ENCODE results near the gene UBAP1.
"Not testable (repeated sequence)": the region's sequence is repeated elsewhere in the genome, so short reads cannot be mapped to it uniquely, and the experiment has no call there.

UBAP1 gene

DNA sequence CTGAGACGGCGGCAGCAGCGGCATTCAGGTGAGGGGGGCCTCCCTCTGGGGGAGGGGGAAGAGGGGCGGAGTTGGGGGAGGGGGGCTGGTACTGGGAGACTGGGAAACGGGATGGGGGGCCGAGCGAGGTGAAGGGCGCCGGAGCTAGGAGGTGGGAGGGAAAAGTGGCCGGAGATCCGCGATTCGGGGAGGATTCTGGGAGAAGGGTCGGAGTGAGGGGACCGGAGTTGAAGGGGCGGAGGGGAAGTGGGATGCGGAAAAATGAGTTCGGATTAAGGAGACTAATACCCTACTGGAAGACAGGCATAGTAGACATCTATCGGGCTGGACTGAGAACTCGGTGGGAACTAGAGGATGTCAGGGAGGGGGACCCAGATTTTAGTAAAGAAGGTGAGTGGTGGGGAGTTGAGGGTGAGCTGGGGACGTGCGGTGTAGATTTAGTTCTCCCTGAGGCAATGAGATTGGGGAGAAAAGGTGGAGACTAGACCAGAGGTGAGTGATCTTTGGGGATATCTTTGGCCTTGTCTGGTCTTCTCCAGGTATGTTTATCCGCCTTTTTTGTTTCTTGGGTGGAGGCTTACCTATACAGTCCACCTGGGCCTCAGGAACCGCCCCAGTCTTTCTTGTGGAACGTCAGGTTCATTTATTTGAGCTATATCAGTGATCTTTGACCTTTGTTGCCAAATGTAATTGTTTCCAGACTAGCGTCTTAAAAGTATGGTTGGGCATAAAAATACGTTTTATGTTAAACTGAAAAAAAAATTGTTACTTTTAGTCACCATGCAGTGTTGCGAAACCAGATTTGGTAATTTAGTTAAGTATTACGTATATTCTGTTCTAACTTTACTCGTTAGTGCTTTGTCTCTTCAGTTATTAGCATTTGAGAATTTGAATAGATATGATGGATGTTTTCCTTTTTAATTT, 632 bp downstream of the UBAP1 start:
- in situ Hi-C loops (cut with MboI; ENCODE audit: low sequenced_read_pairs) = no loop called here

- in situ Hi-C loops (cut with MboI; ENCODE audit: low sequenced_read_pairs) = no loop called here
These were observed 7.1 kb downstream of the UBAP1 start for GRCh38 chr9:34185778-34186551.

DNA sequence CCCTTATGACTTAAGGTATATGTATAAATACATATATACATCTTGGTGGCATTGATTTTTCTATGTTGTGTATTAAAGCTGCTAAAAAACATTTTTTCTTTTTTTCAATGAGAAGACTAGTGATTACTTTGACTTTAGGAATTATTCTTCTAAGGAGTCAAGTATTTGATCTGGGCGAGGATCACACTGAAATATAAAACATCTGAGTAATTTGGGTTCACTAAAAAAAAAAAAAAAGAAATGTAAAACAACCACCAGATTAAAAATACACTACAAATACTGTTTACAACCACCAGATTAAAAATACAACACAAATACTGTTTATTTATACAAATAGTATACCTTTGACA, 9.0 kb downstream of the UBAP1 start:
- in situ Hi-C loops (cut with MboI; ENCODE audit: low sequenced_read_pairs) = no loop called here

- in situ Hi-C loops (cut with MboI; ENCODE audit: low sequenced_read_pairs) = no loop called here
These were observed 12.4 kb downstream of the UBAP1 start for GRCh38 chr9:34190996-34191892.

DNA sequence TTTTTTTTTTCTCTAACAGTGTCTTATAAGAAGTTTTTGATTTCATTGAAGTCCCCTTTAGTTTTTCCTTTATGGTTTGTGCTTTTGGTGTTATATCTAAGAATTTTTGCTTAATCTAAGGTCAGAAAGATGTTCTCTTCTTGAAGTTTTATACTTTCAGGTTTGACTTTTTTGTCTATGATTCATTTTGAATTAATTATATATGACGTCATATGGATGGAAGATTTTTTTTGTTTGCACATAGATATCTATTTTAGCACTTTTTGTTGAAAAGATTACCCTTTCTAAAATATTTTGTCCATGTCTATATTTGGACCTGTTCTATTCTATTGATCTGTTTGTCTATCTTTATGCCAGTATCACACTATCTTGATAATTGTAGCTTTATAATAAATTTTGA, 16.3 kb downstream of the UBAP1 start:
- in situ Hi-C loops (cut with MboI; ENCODE audit: low sequenced_read_pairs) = no loop called here

DNA sequence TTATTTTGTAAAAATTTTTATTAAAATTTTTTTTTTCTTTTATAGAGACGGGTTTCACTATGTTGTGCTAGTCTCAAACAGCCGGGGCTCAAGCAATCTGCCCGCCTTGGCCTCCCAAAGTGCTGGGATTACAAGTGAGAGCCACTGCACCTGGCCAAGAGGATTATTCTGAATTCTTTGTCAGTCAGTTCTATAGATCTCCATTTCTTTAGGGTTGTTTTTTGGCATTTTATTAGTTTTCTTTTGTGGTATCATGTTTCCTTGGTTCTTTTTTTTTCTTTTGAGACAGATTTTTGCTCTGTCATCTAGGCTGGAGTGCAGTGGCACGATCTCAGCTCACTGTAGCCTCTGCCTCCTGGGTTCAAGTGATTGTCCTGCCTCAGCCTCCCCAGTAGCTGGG, 18.4 kb downstream of the UBAP1 start:
- in situ Hi-C loops (cut with MboI; ENCODE audit: low sequenced_read_pairs) = not testable (repeated sequence)

- in situ Hi-C loops (cut with MboI; ENCODE audit: low sequenced_read_pairs) = no loop called here
These were observed 19.2 kb downstream of the UBAP1 start for GRCh38 chr9:34197756-34198711.

DNA sequence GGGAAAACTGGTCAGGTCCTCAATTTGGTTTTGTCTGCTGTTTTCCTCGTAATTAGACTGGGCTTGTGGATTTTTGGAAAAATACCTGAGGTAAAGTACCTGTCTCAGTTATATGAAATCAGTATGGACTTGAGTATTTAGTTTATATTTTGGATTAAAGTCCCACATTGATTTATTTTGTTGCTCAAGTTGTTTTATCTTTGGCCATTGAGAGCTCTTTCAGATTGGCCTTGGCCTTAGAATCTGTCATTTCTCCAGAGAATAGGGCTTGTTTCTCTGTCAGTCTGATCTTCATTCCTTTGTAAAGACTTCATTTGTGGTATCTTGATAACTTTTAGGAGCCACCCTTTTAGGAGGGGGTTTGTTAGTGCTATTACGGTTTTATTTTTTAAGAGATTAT, 21.2 kb downstream of the UBAP1 start:
- in situ Hi-C loops (cut with MboI; ENCODE audit: low sequenced_read_pairs) = no loop called here

DNA sequence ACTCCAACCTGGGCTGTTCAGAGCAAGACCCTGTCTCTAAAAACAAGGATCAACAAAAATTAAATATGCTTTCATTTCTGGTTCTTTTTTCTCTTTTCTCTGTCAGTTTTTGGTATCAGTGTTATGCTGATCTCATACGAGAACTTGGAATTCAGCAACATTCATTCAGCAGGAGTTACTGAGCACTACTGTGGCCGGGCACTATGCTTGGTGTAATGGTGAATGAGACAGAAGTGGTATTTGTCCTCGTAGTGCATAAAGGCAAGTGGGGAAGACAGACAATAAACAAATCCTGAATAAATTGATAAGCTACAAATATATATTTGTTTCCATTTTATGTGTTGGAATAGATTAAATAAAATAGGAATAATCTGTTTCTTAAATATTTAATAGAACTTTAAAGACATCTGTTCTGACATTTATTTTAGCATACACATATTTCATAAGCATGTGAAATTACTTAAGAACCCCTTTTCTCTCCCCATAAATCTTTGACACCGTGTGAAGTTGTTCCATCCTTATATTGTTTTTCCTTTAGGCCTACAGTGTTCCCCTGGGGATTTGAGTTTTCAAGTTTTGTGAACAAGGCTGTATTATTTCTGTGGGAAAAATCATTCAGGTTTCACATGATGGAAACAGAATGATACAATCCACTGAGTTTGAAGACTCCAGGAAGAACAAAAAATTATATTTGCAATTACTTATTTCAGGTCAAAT, 24.6 kb downstream of the UBAP1 start:
- in situ Hi-C loops (cut with MboI; ENCODE audit: low sequenced_read_pairs) = no loop called here

DNA sequence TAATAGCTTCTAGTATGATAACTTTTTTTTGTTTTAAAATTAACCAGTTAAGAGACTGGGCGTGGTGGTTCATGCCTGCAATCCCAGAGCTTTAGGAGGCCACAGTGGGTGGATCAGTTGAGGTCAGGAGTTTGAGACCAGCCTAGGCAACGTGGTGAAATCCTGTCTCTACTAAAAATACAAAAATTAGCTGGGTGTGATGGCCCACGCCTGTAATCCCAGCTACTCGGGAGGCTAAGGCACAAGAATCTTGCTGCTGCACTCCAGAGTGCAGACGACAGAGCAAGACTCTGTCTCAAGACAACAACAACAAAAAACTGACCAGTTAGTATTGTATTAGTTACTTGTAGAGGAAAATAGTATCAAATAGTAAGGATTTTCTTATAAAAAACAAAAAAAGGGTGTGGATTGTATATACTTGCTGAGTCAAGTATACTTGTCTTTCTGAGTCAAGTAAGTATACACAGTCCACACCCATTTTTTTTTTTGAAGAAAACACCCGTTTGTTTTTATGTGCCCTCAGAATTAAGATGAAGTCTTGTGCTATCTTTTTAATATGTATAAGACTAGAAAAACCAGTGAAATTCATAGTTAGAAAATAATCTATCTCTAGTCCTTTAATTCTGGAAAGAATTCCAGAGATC, 25.3 kb downstream of the UBAP1 start:
- in situ Hi-C loops (cut with MboI; ENCODE audit: low sequenced_read_pairs) = no loop called here

GRCh38 chr9:34205102-34205501, 26.3 kb downstream of the UBAP1 start:
- in situ Hi-C loops (cut with MboI; ENCODE audit: low sequenced_read_pairs) = no loop called here

GRCh38 chr9:34206561-34206960, 27.7 kb downstream of the UBAP1 start:
- in situ Hi-C loops (cut with MboI; ENCODE audit: low sequenced_read_pairs) = no loop called here

DNA sequence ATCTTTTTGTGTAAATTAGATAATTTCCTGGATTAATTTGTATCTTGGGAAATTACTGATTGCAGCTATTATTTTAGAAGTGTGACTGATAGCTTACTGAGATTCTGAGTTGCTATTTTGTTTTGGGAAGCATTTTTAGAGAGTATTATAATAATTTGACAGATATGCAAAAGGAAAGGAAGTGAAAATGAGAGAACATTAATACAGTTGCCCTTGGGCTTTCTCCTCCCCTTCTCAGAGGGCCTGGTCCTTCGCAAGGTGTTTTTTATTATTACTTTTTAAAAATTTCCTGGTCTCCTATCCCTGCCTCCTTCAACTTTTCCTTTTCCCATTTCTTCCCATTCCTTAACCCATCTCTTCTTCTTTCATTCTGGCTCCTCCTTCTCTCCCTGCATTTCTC, 32.6 kb downstream of the UBAP1 start:
- in situ Hi-C loops (cut with MboI; ENCODE audit: low sequenced_read_pairs) = no loop called here

- in situ Hi-C loops (cut with MboI; ENCODE audit: low sequenced_read_pairs) = not testable (repeated sequence)
These were observed 35.6 kb downstream of the UBAP1 start for GRCh38 chr9:34214354-34215000.

DNA sequence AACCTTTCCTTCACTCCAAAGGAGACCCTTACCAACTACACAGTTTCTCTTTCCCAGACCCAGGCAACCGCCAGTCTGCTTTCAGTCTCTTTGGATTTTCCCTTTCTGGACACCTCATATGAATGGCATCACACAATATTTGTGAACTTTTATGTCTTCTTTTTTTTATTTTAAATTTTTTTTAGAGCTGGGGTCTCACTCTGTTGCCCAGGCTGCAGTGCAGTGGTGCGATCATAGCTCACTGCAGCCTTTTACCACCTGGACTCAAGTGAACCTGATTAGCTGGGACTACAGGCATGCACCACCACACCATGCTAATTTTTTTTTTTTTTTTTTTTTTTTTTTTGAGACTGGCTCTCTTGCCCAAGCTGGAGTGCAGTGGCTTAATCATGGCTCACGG, 37.5 kb downstream of the UBAP1 start:
- in situ Hi-C loops (cut with MboI; ENCODE audit: low sequenced_read_pairs) = no loop called here

DNA sequence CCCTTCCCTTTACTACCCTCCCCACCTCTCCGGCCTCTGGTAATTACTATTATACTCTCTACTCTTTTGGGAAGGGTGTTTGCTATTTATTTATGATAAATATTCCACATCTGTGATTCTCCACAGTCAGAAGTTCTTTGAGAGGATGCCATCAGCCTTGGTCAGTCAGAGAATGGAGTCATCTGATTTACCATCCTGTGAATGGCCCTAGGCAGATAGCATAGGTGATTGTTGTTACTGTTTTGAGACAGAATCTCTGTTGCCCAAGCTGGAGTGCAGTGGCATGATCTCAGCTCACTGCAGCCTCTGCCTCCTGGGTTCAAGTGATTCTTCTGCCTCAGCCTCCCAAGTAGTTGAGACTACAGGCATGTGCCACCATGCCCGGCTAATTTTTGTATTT, 38.2 kb downstream of the UBAP1 start:
- in situ Hi-C loops (cut with MboI; ENCODE audit: low sequenced_read_pairs) = not testable (repeated sequence)

DNA sequence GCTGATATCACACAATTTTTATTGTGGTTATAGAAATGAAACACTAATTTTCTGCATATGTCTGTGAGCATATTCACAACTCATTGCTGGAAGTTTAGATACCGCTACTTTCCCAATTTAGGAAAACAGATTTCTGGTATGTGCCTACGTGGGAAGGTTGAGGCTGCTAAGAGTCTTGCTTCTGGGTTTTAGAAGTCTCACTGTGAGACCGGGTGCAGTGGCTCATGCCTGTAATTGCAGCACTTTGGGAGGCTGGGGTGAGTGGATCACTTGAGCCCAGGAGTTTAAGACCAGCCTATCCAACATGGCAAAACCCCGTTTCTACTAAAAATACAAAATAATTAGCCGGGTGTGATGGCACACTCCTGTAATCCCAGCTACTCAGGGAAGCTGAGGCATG, 39.6 kb downstream of the UBAP1 start:
- in situ Hi-C loops (cut with MboI; ENCODE audit: low sequenced_read_pairs) = no loop called here

DNA sequence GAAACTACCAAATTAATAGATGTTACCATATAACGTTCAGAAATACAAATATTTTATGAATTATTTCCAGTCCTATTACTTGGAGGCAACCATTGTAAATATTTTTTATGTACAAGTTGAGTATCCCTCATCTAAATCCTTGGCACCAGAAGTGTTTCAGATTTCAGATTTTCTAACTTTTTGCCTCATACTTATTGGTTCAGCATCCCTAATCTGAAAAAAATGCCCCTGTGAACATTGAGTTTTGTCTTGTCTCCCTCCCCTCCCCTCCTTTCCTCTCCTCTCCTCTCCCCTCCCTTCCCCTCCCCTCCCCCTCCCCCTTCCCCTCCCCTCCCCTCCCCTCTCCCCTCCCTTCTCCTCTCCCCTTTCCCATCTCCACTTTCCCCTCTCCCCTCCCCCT, 40.6 kb downstream of the UBAP1 start:
- in situ Hi-C loops (cut with MboI; ENCODE audit: low sequenced_read_pairs) = no loop called here
